ENCODE data around the gene GGCT. TPM values are rescaled to one million over a fixed set of nuclear protein-coding genes. Genes with fewer than 3 reads are reported as not detected.
"Not testable (repeated sequence)": the region's sequence is repeated elsewhere in the genome, so short reads cannot be mapped to it uniquely, and the experiment has no call there.

GGCT gene
- 81.7 TPM for polyA plus RNA-seq (2012; ENCODE audit: missing spikeins)

- FAIRE-seq (peak; percentile 90), DNase-seq (ENCODE audit: insufficient read length) (peak; percentile 89)
- TF ChIP-seq TAF1 (IDR thresholded peaks at IDR 0.05; ENCODE audit: borderline replicate concordance, low read depth, low read length) = 0 out of 2 replicates have a peak, but pooled peaks have one; percentile 60
- peak; percentile 93 for TF ChIP-seq POLR2AphosphoS5 (IDR thresholded peaks at IDR 0.05; ENCODE audit: low read depth, low read length)
- TF ChIP-seq POLR2A (IDR thresholded peaks at IDR 0.05; ENCODE audit: low read depth, low read length) = peak; percentile 94
These were observed at the start of gene GGCT for GRCh38 chr7:30504301-30505173. TSS of gene GGCT (minus strand) at chr7:30504829. CDS start at chr7:30504709, 120 bp downstream.

- DNase-seq (ENCODE audit: insufficient read length) = no peak
- FAIRE-seq = no peak
- TF ChIP-seq POLR2AphosphoS5 (IDR thresholded peaks at IDR 0.05; ENCODE audit: low read depth, low read length) (no peak), POLR2A (IDR thresholded peaks at IDR 0.05; ENCODE audit: low read depth, low read length) (no peak), TAF1 (IDR thresholded peaks at IDR 0.05; ENCODE audit: borderline replicate concordance, low read depth, low read length) (no peak)
These were observed 48.9 kb upstream of the GGCT start for GRCh38 chr7:30553546-30553945.

- DNase-seq (ENCODE audit: insufficient read length) (no peak), FAIRE-seq (no peak)
- no peak for TF ChIP-seq POLR2AphosphoS5 (IDR thresholded peaks at IDR 0.05; ENCODE audit: low read depth, low read length)
These were observed 48.5 kb upstream of the GGCT start for GRCh38 chr7:30553141-30553540.

GRCh38 chr7:30552330-30552729 is 47.7 kb upstream of the GGCT start:
- TF ChIP-seq POLR2A (IDR thresholded peaks at IDR 0.05; ENCODE audit: low read depth, low read length) = no peak
- TF ChIP-seq POLR2AphosphoS5 (IDR thresholded peaks at IDR 0.05; ENCODE audit: low read depth, low read length) = no peak
- FAIRE-seq (no peak), DNase-seq (ENCODE audit: insufficient read length) (no peak)

- DNase-seq (ENCODE audit: insufficient read length) (no peak), FAIRE-seq (no peak)
- TF ChIP-seq POLR2AphosphoS5 (IDR thresholded peaks at IDR 0.05; ENCODE audit: low read depth, low read length) = no peak
- TF ChIP-seq TAF1 (IDR thresholded peaks at IDR 0.05; ENCODE audit: borderline replicate concordance, low read depth, low read length) = no peak
- no peak for TF ChIP-seq POLR2A (IDR thresholded peaks at IDR 0.05; ENCODE audit: low read depth, low read length)
These were observed 45.4 kb upstream of the GGCT start for GRCh38 chr7:30549931-30550493.

- peak; percentile 36 for DNase-seq (ENCODE audit: insufficient read length)
- TF ChIP-seq POLR2A (IDR thresholded peaks at IDR 0.05; ENCODE audit: low read depth, low read length) = no peak
- TF ChIP-seq TAF1 (IDR thresholded peaks at IDR 0.05; ENCODE audit: borderline replicate concordance, low read depth, low read length) = no peak
- no peak for TF ChIP-seq POLR2AphosphoS5 (IDR thresholded peaks at IDR 0.05; ENCODE audit: low read depth, low read length)
- FAIRE-seq = peak; percentile 86
These were observed 44.2 kb upstream of the GGCT start for GRCh38 chr7:30548845-30549244.

GRCh38 chr7:30546596-30546995 is 42.0 kb upstream of the GGCT start:
- no peak for FAIRE-seq
- DNase-seq (ENCODE audit: insufficient read length) = no peak
- TF ChIP-seq TAF1 (IDR thresholded peaks at IDR 0.05; ENCODE audit: borderline replicate concordance, low read depth, low read length) (no peak), POLR2AphosphoS5 (IDR thresholded peaks at IDR 0.05; ENCODE audit: low read depth, low read length) (no peak), POLR2A (IDR thresholded peaks at IDR 0.05; ENCODE audit: low read depth, low read length) (no peak)

- FAIRE-seq (no peak), DNase-seq (ENCODE audit: insufficient read length) (no peak)
- TF ChIP-seq POLR2AphosphoS5 (IDR thresholded peaks at IDR 0.05; ENCODE audit: low read depth, low read length) = no peak
- no peak for TF ChIP-seq TAF1 (IDR thresholded peaks at IDR 0.05; ENCODE audit: borderline replicate concordance, low read depth, low read length)
- no peak for TF ChIP-seq POLR2A (IDR thresholded peaks at IDR 0.05; ENCODE audit: low read depth, low read length)
These were observed 41.3 kb upstream of the GGCT start for GRCh38 chr7:30545791-30546555.

GRCh38 chr7:30543813-30544525 is 39.3 kb upstream of the GGCT start:
- TF ChIP-seq POLR2A (IDR thresholded peaks at IDR 0.05; ENCODE audit: low read depth, low read length) (no peak), POLR2AphosphoS5 (IDR thresholded peaks at IDR 0.05; ENCODE audit: low read depth, low read length) (no peak), TAF1 (IDR thresholded peaks at IDR 0.05; ENCODE audit: borderline replicate concordance, low read depth, low read length) (no peak)
- FAIRE-seq (no peak), DNase-seq (ENCODE audit: insufficient read length) (no peak)

GRCh38 chr7:30543115-30543514 is 38.5 kb upstream of the GGCT start:
- DNase-seq (ENCODE audit: insufficient read length); FAIRE-seq: not testable (repeated sequence)

- DNase-seq (ENCODE audit: insufficient read length) (no peak), FAIRE-seq (no peak)
- TF ChIP-seq POLR2AphosphoS5 (IDR thresholded peaks at IDR 0.05; ENCODE audit: low read depth, low read length) = no peak
- TF ChIP-seq POLR2A (IDR thresholded peaks at IDR 0.05; ENCODE audit: low read depth, low read length) = no peak
- no peak for TF ChIP-seq TAF1 (IDR thresholded peaks at IDR 0.05; ENCODE audit: borderline replicate concordance, low read depth, low read length)
These were observed 29.3 kb upstream of the GGCT start for GRCh38 chr7:30533886-30534285.

Data from GM12892 (cell line).